HG03457 (cell line): Measurements from ENCODE around the gene ASXL2.
"Not testable (repeated sequence)": the region's sequence is repeated elsewhere in the genome, so short reads cannot be mapped to it uniquely, and the experiment has no call there.

ENCODE experiments used
- ATAC-seq: cut with Tn5 transposase; IDR thresholded peaks from one replicate; pipeline ENCODE4 v1.9.1; 2021; ENCODE audit warnings: moderate number of reproducible peaks; ENCODE audit not compliant: unreplicated experiment

Gene ASXL2

DNA sequence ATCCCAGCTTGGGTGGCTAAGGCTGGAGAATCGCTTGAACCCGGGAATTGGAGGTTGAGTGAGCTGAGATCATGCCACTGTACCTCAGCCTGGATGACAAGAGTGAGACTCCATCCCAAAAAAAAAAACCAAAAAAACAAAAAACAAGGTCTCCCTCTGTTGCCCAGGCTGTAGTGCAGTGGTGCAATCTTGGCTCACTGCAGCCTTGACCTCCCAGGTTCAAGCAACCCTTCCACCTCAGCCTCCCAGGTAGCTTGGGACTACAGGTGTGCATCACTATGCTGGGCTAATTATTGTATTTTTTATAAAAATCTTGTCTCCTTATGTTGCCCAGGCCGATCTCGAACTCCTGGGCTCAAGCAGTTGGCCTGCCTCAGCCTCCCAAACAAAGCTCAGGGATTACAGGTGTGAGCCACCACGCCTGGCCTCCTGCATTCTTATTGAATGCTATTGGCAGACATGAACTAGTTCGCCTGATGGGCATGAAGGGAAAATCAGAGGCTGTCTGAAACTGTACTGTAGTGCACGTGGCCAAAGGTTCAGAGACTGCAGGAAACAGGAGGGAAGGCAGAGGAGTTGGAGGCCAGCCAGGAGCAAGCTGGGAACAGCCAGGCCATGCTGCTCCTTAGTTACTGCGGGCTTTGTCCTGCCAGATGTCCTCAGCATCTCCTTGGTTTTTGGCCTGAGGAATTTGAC lies 16.0 kb upstream of the ASXL2 start:
- no peak for ATAC-seq

- no peak for ATAC-seq
Measured at GRCh38 chr2:25891672-25892071, 13.4 kb upstream of the ASXL2 start.

DNA sequence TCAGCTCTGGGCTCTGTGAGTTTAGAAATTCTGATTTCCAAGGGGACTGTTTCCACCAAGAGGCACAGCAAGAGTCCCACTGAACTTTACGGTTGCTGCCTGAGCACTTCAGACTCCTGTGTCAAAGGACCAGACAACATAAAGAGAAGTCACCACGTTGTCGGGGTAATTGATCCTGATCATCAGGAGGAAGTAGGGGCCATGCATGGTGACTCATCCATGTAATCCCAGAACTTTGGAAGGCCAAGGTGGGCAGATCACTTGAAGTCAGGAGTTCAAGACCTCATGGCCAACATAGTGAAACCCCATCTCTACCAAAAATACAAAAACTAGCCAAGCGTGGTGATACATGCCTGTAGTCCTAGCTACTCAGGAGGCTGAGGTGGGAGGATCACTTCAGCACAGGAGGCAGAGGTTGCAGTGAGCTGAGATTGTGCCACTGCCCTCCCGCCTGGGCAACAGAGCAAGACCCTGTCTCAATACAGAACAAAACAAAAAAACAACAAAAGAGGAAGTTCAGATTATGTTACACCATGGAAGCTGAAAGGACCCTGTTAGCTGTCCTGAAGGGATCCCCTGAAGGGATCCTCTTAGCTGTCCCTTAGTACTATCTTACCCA lies 9.4 kb upstream of the ASXL2 start:
- no peak for ATAC-seq

GRCh38 chr2:25885933-25886332 lies 7.6 kb upstream of the ASXL2 start:
- no peak for ATAC-seq

DNA sequence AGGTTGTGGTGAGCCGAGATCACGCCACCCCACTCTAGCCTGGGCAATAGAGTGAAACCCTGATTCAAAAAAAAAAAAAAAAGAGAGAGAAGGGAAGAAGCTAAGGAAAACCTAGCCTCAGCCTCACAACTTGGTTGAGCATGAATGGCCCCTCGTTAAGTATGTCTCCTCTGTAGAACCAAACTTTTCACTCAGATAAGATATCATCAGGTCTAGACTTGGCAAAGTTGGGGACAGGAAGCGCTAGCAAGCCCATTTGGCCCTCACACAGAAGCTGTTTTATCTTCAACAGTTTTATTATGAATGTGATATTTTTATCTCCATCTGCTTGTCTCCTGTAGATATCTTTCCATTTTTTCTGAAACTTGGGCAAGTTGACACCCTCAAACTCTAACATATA lies 3.5 kb upstream of the ASXL2 start:
- no peak for ATAC-seq

GRCh38 chr2:25879133-25879730 lies 945 bp upstream of the ASXL2 start:
- no peak for ATAC-seq

- no peak for ATAC-seq
Measured at GRCh38 chr2:25877431-25878360, 591 bp downstream of the ASXL2 start.

GRCh38 chr2:25872134-25872533 lies 6.2 kb downstream of the ASXL2 start:
- ATAC-seq = no peak

GRCh38 chr2:25867396-25868003 lies 10.8 kb downstream of the ASXL2 start:
- no peak for ATAC-seq

DNA sequence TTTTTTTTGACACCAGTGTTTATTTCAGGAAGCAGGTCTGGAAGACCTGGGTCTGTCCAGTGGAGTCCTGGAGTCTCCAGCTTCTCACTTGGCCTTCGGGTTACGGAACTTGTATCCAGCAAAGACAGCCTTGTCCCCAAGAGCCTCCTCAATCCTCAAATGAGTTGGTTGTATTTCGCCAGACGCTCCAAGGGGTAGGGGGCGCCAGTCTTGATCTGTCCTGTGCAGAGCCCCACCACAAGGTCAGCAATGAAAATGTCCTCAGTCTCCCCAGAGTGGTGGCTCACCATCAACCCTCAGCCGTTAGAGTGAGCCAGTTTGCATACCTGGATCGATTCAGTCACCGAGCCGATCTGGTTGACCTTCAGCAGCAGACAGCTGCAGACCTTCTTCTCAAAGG lies 21.9 kb downstream of the ASXL2 start:
- no peak for ATAC-seq

DNA sequence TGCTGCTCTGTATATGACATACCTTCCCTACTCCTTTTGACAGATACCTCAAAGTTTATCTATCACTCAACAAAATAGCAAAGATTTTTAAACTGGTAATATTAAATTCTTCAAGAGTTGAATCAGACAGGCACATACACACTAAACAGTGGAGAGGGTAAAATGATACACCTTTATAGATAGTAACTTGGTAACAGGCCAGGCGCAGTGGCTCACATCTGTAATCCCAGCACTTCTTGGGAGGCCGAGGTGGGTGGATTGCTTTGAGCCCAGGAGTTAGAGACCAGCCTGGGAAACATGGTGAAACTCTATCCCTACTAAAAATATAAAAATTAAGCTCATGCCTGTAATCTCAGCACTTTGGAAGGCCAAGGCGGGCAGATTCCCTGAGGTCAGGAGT lies 23.2 kb downstream of the ASXL2 start:
- no peak for ATAC-seq

DNA sequence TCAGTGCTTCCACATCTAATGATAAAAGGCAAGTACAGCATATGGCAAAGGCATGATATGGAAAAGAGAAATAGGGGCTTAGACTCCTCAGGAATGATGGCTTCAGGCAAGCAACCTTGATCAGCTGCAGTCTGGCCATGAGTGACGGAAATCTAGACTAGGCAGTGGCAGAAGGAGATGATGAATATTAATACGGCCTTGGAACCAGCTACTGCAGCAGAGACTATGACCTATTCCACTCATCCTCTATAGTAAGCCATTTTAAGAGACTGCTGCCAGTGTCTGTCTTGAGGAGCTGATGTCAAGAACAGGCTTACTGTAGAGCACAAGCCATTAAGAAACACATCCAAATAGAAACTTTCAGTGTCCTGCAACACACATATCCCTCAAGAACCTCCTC lies 23.7 kb downstream of the ASXL2 start:
- ATAC-seq = no peak

DNA sequence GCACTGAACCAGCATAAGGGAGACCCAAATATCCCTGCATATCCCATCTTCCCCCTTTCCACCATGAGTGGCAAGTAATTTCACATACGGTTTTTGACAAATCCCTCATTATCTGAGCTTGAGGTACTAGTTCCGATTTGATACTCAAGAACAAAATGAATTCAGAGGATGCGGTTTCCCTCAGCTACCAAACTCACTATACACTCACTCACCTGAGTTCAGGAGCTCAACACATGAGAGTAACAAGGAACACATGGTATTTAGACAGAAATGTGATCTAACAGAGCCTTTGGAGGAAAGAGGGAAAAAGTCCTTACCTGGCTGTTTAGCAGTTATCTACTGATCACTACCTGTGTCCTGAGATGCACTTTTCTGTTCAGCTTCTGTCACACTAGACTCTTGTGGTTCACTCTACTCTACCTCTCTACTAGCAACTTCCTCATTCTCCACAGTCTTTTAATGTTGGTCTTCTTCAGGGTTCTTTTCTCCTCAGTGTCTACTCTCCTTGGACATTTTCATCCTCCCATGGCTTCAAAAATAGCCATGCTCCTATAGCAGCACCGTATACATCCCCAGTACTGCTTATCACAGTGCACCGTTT lies 25.1 kb downstream of the ASXL2 start:
- ATAC-seq = no peak

GRCh38 chr2:25851740-25852503 lies 26.4 kb downstream of the ASXL2 start:
- ATAC-seq = no peak

DNA sequence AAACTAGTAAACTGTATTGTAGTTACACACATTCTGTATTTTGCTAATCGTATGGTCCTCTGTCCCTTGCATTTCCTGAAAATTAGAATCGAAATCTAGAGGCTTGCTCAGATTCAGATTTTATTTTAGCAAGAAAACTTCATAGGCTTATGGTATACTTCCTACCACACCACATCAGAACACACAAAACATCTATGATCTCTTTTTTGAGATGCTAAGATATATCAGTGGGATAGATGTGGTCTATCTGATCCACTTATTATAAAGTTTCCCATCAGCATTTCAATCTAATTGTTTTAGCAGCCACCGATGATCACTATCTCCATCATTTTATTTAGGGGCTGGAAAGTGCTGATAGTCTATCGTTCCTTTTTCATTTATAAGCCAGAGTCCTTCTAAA lies 27.9 kb downstream of the ASXL2 start:
- ATAC-seq = not testable (repeated sequence)

DNA sequence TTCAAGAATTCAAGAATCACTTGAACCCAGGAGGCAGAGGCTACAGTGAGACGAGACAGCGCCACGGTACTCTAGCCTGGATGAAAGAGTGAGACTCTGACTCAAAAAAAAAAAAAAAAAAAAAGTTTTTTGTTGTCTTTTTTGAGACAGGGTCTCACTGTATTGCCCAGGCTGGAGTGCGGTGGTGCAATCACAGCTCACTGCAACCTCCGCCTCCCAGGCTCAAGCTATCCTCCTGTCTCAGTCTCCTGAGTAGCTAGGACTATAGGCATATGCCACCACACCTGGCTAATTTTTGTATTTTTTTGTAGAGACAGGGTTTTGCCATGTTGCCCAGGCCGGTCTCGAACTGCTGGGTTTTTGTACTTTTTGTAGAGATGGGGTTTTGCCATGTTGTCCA lies 28.9 kb downstream of the ASXL2 start:
- ATAC-seq = not testable (repeated sequence)

GRCh38 chr2:25845843-25846505 lies 32.3 kb downstream of the ASXL2 start:
- no peak for ATAC-seq

- ATAC-seq = no peak
Measured at GRCh38 chr2:25844089-25844488, 34.2 kb downstream of the ASXL2 start.

- ATAC-seq = no peak
Measured at GRCh38 chr2:25842155-25842554, 36.1 kb downstream of the ASXL2 start.
